Adipose tissue (tissue), 3 donors: Measurements from ENCODE around the gene BRD7. TPM values are rescaled to one million over a fixed set of nuclear protein-coding genes. Genes with fewer than 3 reads are reported as not detected.

Source experiments
- H3K27ac ChIP-seq: one replicate; pipeline ENCODE4 v1.5.1; 2013; ENCODE audit warnings: low read depth, low read length
- WGBS, 3 donors: extraction: QIAGEN DNeasy Blood & Tissue Kit; methylation state at CpG; one replicate each; pipeline ENCODE4 v1.1.7; 2013; 5-methylcytosine and 5-hydroxymethylcytosine counted together
- polyA plus RNA-seq, 3 donors: library from polyadenylated mRNA; stranded (reverse); fragments of 200-250 nt; gene quantifications; one replicate each; pipeline ENCODE4 v1.2.3, GENCODE V29; 2013
- donor health status: healthy with polysubstance abuse.
- donor health status: Bipolar disorder and iron deficiency.
- donor health status: healthy.

BRD7 gene
- 10 to 100 TPM; 27.4 to 59.9 (median 32.0) TPM for polyA plus RNA-seq

GRCh38 chr16:50368410-50369132, at the start of gene BRD7:
Gene BRD7 (minus strand): TSS chr16:50368988. CDS start chr16:50368774, 214 bp downstream.
- WGBS, 3 donors = 1 to 2% (median 1%) methylated on average over 11 to 108 of the region's 109 CpGs
- H3K27ac ChIP-seq = no peak within 1 kb of the TSS

- no peak overlapping the region for H3K27ac ChIP-seq
- WGBS, 3 donors = 62 to 74% (median 72%) methylated on average over 3 of the region's 3 CpGs
Measured at GRCh38 chr16:50416388-50416787, 47.6 kb upstream of the BRD7 start.

- no peak overlapping the region for H3K27ac ChIP-seq
Measured at GRCh38 chr16:50414152-50414551, 45.4 kb upstream of the BRD7 start.

GRCh38 chr16:50411034-50411433, 42.2 kb upstream of the BRD7 start:
- 83 to 95% (median 89%) methylated on average over 2 of the region's 2 CpGs for WGBS, 3 donors
- H3K27ac ChIP-seq = no peak overlapping the region

GRCh38 chr16:50408001-50408561, 39.3 kb upstream of the BRD7 start:
- WGBS, 3 donors = 56 to 65% (median 56%) methylated on average over 7 of the region's 7 CpGs

GRCh38 chr16:50407351-50407750, 38.6 kb upstream of the BRD7 start:
- 75 to 81% (median 77%) methylated on average over 5 of the region's 5 CpGs for WGBS, 3 donors
- no peak overlapping the region for H3K27ac ChIP-seq

More at GRCh38 chr16:50408001-50408561, 39.3 kb upstream of the BRD7 start:
- no peak overlapping the region for H3K27ac ChIP-seq

- H3K27ac ChIP-seq = no peak overlapping the region
- WGBS, 3 donors = 80 to 84% (median 80%) methylated on average over 12 of the region's 12 CpGs
Measured at GRCh38 chr16:50403491-50403890, 34.7 kb upstream of the BRD7 start.

- WGBS, 3 donors = 72 to 83% (median 82%) methylated on average over 9 of the region's 9 CpGs
Measured at GRCh38 chr16:50402298-50402895, 33.6 kb upstream of the BRD7 start.

GRCh38 chr16:50401355-50401754, 32.6 kb upstream of the BRD7 start:
- H3K27ac ChIP-seq = no peak overlapping the region
- 68 to 97% (median 72%) methylated on average over 5 of the region's 5 CpGs for WGBS, 3 donors

More at GRCh38 chr16:50402298-50402895, 33.6 kb upstream of the BRD7 start:
- no peak overlapping the region for H3K27ac ChIP-seq

- WGBS, 3 donors = 83 to 96% (median 84%) methylated on average over 6 of the region's 6 CpGs
- no peak overlapping the region for H3K27ac ChIP-seq
Measured at GRCh38 chr16:50400967-50401348, 32.2 kb upstream of the BRD7 start.

GRCh38 chr16:50400312-50400966, 31.7 kb upstream of the BRD7 start:
- WGBS, 3 donors = 56 to 93% (median 92%) methylated on average over 8 of the region's 8 CpGs

GRCh38 chr16:50399411-50399810, 30.6 kb upstream of the BRD7 start:
- H3K27ac ChIP-seq = no peak overlapping the region
- 60 to 91% (median 91%) methylated on average over 3 of the region's 3 CpGs for WGBS, 3 donors

More at GRCh38 chr16:50400312-50400966, 31.7 kb upstream of the BRD7 start:
- no peak overlapping the region for H3K27ac ChIP-seq

GRCh38 chr16:50398336-50398735, 29.5 kb upstream of the BRD7 start:
- 76 to 91% (median 79%) methylated on average over 5 of the region's 5 CpGs for WGBS, 3 donors
- H3K27ac ChIP-seq = no peak overlapping the region

- 72 to 83% (median 75%) methylated on average over 8 of the region's 8 CpGs for WGBS, 3 donors
- H3K27ac ChIP-seq = no peak overlapping the region
Measured at GRCh38 chr16:50396761-50397535, 28.2 kb upstream of the BRD7 start.

- WGBS, 3 donors = 85 to 91% (median 87%) methylated on average over 10 of the region's 10 CpGs
- H3K27ac ChIP-seq = no peak overlapping the region
Measured at GRCh38 chr16:50395763-50396710, 27.2 kb upstream of the BRD7 start.

GRCh38 chr16:50393858-50394802, 25.3 kb upstream of the BRD7 start:
- no peak overlapping the region for H3K27ac ChIP-seq
- WGBS, 3 donors = 75 to 78% (median 77%) methylated on average over 6 of the region's 6 CpGs
